Right lobe of liver (tissue), 4 donors: Measurements from ENCODE around the gene VWA5B1.

Experiments
- CTCF ChIP-seq, 4 donors: fragments of 200-600 bp in 3 of 4; fragments of 450-650 bp in 1 of 4; IDR thresholded peaks; one replicate each; pipeline versions ENCODE4 v1.5.1 to v1.8.0; 2016 to 2022; ENCODE audit warnings: antibody characterized with exemption in 4 of 4, mild to moderate bottlenecking in 2 of 4
- POLR2A ChIP-seq: fragments of 450-650 bp; IDR thresholded peaks from one replicate; pipeline ENCODE4 v1.6.1; 2017; ENCODE audit warnings: antibody characterized with exemption, mild to moderate bottlenecking
- donor health status: DM: no; HTN: no; CAD: no.
- donor health status: DM: no; HTN: no; CAD: no.
- donor health status: DM: no; HTN: yes; CAD: no.

GRCh38 chr1:20395255-20395654 is 104.6 kb downstream of the VWA5B1 start:
- no peak for TF ChIP-seq CTCF (IDR thresholded peaks at IDR 0.05)
- no peak for TF ChIP-seq POLR2A
